CD4-positive, alpha-beta memory T cell (primary cell): Measurements from ENCODE around the gene CALCR. TPM values are rescaled to one million over a fixed set of nuclear protein-coding genes. Genes with fewer than 3 reads are reported as not detected.
"Not testable (repeated sequence)": the region's sequence is repeated elsewhere in the genome, so short reads cannot be mapped to it uniquely, and the experiment has no call there.

Experiments
- CTCF ChIA-PET: fragments of 350-600 bp; sonication (Branson Sonifier 250); formaldehyde crosslinking; loops from one replicate; lab custom pipeline; 2021; ENCODE audit warnings: inconsistent platforms; ENCODE audit not compliant: partially characterized antibody; lab: Charles Lee
- POLR2A ChIA-PET: fragments of 350-600 bp; sonication (Branson Sonifier 250); formaldehyde crosslinking; loops from one replicate; lab custom pipeline; 2021; ENCODE audit not compliant: partially characterized antibody; lab: Charles Lee
- DNase-seq, 5 donors: peaks; one replicate each; pipeline versions ENCODE4 v3.0.0 to v3.0.0-alpha.2; 2020 to 2022; ENCODE audit warnings: mixed read lengths in 1 of 5
- H3K27ac ChIP-seq: one replicate; pipeline ENCODE4 v1.7.0; 2013; ENCODE audit warnings: low read depth, low read length
- H3K27me3 ChIP-seq: 2 replicates; pipeline ENCODE4 v1.7.0; 2013; ENCODE audit warnings: mild to moderate bottlenecking, low read length, moderate library complexity; ENCODE audit not compliant: insufficient read depth
- H3K36me3 ChIP-seq: 2 replicates; pipeline ENCODE4 v1.7.0; 2013; ENCODE audit warnings: mild to moderate bottlenecking, low read length, moderate library complexity; ENCODE audit not compliant: insufficient read depth
- H3K4me1 ChIP-seq: 2 replicates; pipeline ENCODE4 v1.7.0; 2013; ENCODE audit warnings: mild to moderate bottlenecking, low read length, moderate library complexity; ENCODE audit not compliant: insufficient read depth
- H3K4me3 ChIP-seq, 2 donors: one replicate each; pipeline ENCODE4 v1.7.0; 2013; ENCODE audit warnings: low read length in 2 of 2, mild to moderate bottlenecking in 1 of 2
- H3K9me3 ChIP-seq, 2 donors: one replicate each; pipeline ENCODE4 v1.7.0; 2013; ENCODE audit warnings: low read length in 2 of 2, control low read depth in 1 of 2; ENCODE audit not compliant: control insufficient read depth in 1 of 2
- H3K27ac Mint-ChIP-seq, 7 donors: one replicate each; pipeline ENCODE4 v1.8.0; 2020 to 2021; ENCODE audit warnings: mixed read lengths in 7 of 7, mild to moderate bottlenecking in 6 of 7, inconsistent platforms in 3 of 7, moderate library complexity in 3 of 7
- H3K27me3 Mint-ChIP-seq, 2 donors: one replicate each; pipeline ENCODE4 v1.8.0; 2020 to 2021; ENCODE audit warnings: mixed read lengths in 2 of 2
- H3K36me3 Mint-ChIP-seq, 2 donors: one replicate each; pipeline ENCODE4 v1.8.0; 2020 to 2021; ENCODE audit warnings: mixed read lengths in 2 of 2, inconsistent platforms in 1 of 2, mild to moderate bottlenecking in 1 of 2
- H3K4me1 Mint-ChIP-seq, 4 donors: one replicate each; pipeline ENCODE4 v1.8.0; 2020 to 2021; ENCODE audit warnings: mixed read lengths in 4 of 4, mild to moderate bottlenecking in 1 of 4
- H3K4me3 Mint-ChIP-seq, 8 donors: one replicate each; pipeline ENCODE4 v1.8.0; 2020 to 2021; ENCODE audit warnings: mixed read lengths in 8 of 8, mild to moderate bottlenecking in 7 of 8, moderate library complexity in 6 of 8, inconsistent platforms in 3 of 8
- H3K9me3 Mint-ChIP-seq, 8 donors: one replicate each; pipeline ENCODE4 v1.8.0; 2020 to 2021; ENCODE audit warnings: mixed read lengths in 8 of 8, mild to moderate bottlenecking in 5 of 8, inconsistent platforms in 3 of 8, moderate library complexity in 1 of 8
- intact Hi-C: fragments of 100-400 bp; cut with micrococcal nuclease; formaldehyde crosslinking; loops from one replicate; pipeline ENCODE4 v1.15.1; 2023
- polyA plus RNA-seq, 2 donors: library from polyadenylated mRNA; unstranded; fragments of 300-500 nt; fragmentation: Illumina TruSeq; gene quantifications; one replicate each; pipeline ENCODE4 v1.2.3, GENCODE V29; 2021
- total RNA-seq, 2 experiments: library from RNA; stranded (reverse); gene quantifications; one replicate each; pipeline ENCODE4 v1.2.3, GENCODE V29; 2021

The CALCR gene
- total and polyA plus RNA-seq, 4 experiments from 2014 or later: not detected

DNA sequence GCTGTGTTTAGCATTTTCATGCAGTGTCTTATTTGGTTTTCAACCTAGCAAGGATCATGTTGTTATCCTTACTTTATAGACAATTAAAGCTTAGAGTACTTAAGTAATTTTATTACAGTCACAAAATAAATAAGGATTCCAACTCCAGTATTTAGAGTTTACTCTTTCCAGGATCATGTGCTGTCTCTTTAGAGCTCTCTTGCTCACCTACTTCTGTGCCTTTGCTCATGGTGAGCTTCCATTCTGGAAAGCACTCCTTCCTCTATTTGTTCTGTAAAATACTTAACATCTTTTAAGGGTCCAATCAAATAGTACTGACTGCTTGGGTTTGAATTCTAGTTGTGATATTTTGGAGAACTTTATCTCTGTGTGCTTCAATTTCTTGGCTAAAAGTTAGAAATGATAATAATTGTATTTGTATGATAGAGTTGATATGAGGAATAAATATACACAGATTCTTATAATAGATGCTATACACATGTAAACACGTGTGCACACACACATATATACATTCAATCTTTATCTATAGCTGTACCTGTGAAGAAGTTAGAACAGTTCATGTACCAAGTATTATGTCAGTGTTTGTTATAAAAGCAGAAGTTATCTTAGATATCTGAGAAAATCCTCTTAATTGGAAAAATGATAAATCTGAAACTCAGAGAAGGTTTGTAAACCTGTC, 18.2 kb upstream of the CALCR start:
- CTCF ChIA-PET: no interaction called here
- Histone ChIP-seq H3K27ac (no peak overlapping the region), H3K9me3 (no peaks in the 10 kb centered on the region), H3K36me3 (no peaks in the 10 kb centered on the region), H3K4me1 (no peaks in the 10 kb centered on the region), H3K4me3 (no peak overlapping the region), H3K27me3 (no peaks in the 10 kb centered on the region)
- no peak for DNase-seq
- POLR2A ChIA-PET: no interaction called here
- Mint-ChIP-seq H3K4me1 (no peaks in the 10 kb centered on the region), H3K27ac (no peak overlapping the region), H3K4me3 (no peak overlapping the region), H3K27me3 (peaks cover 0 to 2% of the 10 kb centered on the region in 2 donors), H3K9me3 (peaks cover 0 to 5% (median 2%) of the 10 kb centered on the region in 8 donors), H3K36me3 (no peaks in the 10 kb centered on the region)
- intact Hi-C loops: no loop called here

- POLR2A ChIA-PET, H3K4me1 Mint-ChIP-seq, H3K9me3 ChIP-seq, H3K36me3 ChIP-seq, H3K4me3 ChIP-seq, H3K9me3 Mint-ChIP-seq, H3K27me3 Mint-ChIP-seq, H3K27ac ChIP-seq, CTCF ChIA-PET, H3K4me3 Mint-ChIP-seq, intact Hi-C loops, H3K36me3 Mint-ChIP-seq, H3K4me1 ChIP-seq, DNase-seq, H3K27ac Mint-ChIP-seq, H3K27me3 ChIP-seq: not testable (repeated sequence)
Measured at GRCh38 chr7:93591224-93592050, 16.9 kb upstream of the CALCR start.

DNA sequence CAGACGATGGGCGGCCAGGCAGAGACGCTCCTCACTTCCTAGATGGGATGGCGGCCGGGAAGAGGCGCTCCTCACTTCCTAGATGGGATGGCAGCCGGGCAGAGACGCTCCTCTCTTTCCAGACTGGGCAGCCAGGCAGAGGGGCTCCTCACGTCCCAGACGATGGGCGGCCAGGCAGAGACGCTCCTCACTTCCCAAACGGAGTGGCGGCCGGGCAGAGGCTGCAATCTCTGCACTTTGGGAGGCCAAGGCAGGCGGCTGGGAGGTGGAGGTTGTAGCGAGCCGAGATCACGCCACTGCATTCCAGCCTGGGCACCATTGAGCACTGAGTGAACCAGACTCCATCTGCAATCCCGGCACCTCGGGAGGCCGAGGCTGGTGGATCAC, 11.9 kb upstream of the CALCR start:
- H3K4me3 ChIP-seq, H3K27ac ChIP-seq, H3K27me3 Mint-ChIP-seq, intact Hi-C loops, H3K27ac Mint-ChIP-seq, H3K36me3 Mint-ChIP-seq, H3K36me3 ChIP-seq, POLR2A ChIA-PET, H3K9me3 ChIP-seq, H3K4me1 ChIP-seq, H3K4me1 Mint-ChIP-seq, DNase-seq, CTCF ChIA-PET, H3K4me3 Mint-ChIP-seq, H3K27me3 ChIP-seq: not testable (repeated sequence)
- peaks cover 0 to 10% (median 1%) of the 10 kb centered on the region in 8 donors for H3K9me3 Mint-ChIP-seq

- intact Hi-C loops, H3K27me3 Mint-ChIP-seq, POLR2A ChIA-PET, H3K27ac ChIP-seq, H3K4me3 ChIP-seq, H3K36me3 ChIP-seq, H3K9me3 ChIP-seq, CTCF ChIA-PET, H3K4me1 Mint-ChIP-seq, H3K27me3 ChIP-seq, H3K27ac Mint-ChIP-seq, H3K4me1 ChIP-seq, H3K4me3 Mint-ChIP-seq, H3K36me3 Mint-ChIP-seq, DNase-seq: not testable (repeated sequence)
- peaks cover 0 to 10% (median 1%) of the 10 kb centered on the region in 8 donors for H3K9me3 Mint-ChIP-seq
Measured at GRCh38 chr7:93585694-93586478, 11.4 kb upstream of the CALCR start.

DNA sequence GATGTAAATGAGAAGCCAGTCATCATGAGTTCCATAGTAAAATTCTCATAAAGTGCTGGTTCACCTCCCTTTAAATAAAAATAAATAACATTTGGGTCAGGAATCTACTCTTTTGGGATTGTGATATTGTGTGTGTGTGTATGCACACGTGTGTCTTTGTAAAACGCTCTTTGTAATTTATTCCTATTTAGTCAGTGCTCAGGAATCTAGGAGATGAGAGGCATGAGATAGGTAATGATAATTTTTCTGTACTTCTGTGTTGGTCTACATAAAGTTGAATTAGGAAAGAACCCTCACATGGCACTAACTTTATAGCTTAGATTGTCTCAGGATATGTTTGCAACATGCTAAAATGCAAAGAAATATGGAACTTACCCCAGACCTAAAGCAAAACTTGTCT, 4.9 kb upstream of the CALCR start:
- Mint-ChIP-seq H3K4me1 (no peaks in the 10 kb centered on the region), H3K9me3 (peaks cover 0 to 8% (median 0%) of the 10 kb centered on the region in 8 donors), H3K36me3 (no peaks in the 10 kb centered on the region), H3K27ac (no peak overlapping the region), H3K27me3 (peaks cover 16 to 17% of the 10 kb centered on the region in 2 donors), H3K4me3 (no peak overlapping the region)
- Histone ChIP-seq H3K4me3 (no peak overlapping the region), H3K9me3 (no peaks in the 10 kb centered on the region), H3K36me3 (no peaks in the 10 kb centered on the region), H3K27ac (no peak overlapping the region), H3K4me1 (no peaks in the 10 kb centered on the region), H3K27me3 (no peaks in the 10 kb centered on the region)
- intact Hi-C loops: no loop called here
- POLR2A ChIA-PET: no interaction called here
- CTCF ChIA-PET: no interaction called here
- no peak for DNase-seq

DNA sequence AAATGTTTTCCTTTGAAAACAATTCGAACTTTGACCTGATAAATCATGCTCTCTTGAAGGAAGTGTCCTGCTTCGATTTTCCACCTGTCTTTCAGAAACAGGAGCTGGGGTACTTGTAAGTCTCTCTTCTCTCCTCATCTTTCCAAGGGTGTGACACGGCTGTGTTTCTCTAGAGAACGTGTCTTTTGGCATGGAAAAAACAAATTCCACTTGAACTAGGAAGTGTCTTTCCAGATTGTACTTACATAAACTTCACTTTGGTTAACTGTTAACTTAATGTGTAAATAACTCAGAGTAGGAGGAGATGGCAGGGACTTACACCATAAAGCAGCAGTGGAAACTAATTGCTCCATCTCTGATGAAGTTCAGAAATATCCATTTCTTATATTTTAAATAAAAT, 4.2 kb upstream of the CALCR start:
- Mint-ChIP-seq H3K4me3 (no peak overlapping the region), H3K9me3 (peaks cover 0 to 8% (median 0%) of the 10 kb centered on the region in 8 donors), H3K27ac (no peak overlapping the region), H3K27me3 (peaks cover 16 to 21% of the 10 kb centered on the region in 2 donors), H3K36me3 (no peaks in the 10 kb centered on the region), H3K4me1 (no peaks in the 10 kb centered on the region)
- no peak overlapping the region for H3K27ac ChIP-seq
- intact Hi-C loops: no loop called here
- ChIA-PET POLR2A (no interaction called here), CTCF (no interaction called here)
- no peak overlapping the region for H3K4me3 ChIP-seq
- no peaks in the 10 kb centered on the region for H3K27me3 ChIP-seq
- H3K4me1 ChIP-seq: no peaks in the 10 kb centered on the region
- H3K9me3 ChIP-seq: no peaks in the 10 kb centered on the region
- H3K36me3 ChIP-seq: no peaks in the 10 kb centered on the region
- no peak for DNase-seq
